HepG2 (cell line): ENCODE results near the gene L3MBTL1. TPM values are rescaled to one million over a fixed set of nuclear protein-coding genes. Genes with fewer than 3 reads are reported as not detected.

Source experiments
- ATAC-seq: fragments of 200-7000 bp; cut with Tn5 transposase; 3 replicates; pipeline ENCODE4 v1.9.1; 2020; ENCODE audit warnings: mild to moderate bottlenecking, moderate library complexity
- BruUV-seq: library from RNA; stranded (reverse); fragments of 400-500 nt; replicated peaks from 2 replicates; lab custom pipeline; 2021; lab: Mats Ljungman, UMichigan
- CTCF ChIA-PET: fragments of 300-600 bp; formaldehyde crosslinking; extraction: SDS; loops from one replicate; lab custom pipeline; 2021; ENCODE audit warnings: low total read pairs, inconsistent platforms, low intra/inter-chr PET ratio; lab: Yijun Ruan, JAX
- POLR2A ChIA-PET: fragments of 350-600 bp; sonication (Branson Sonifier 250); formaldehyde crosslinking; loops from one replicate; lab custom pipeline; 2020; ENCODE audit warnings: antibody characterized with exemption, inconsistent platforms; lab: Yijun Ruan, JAX
- DNase-seq: peaks from one replicate; pipeline ENCODE4 v3.0.0-alpha.2; 2015; ENCODE audit warnings: low spot score
- FAIRE-seq: peaks from 3 replicates; lab custom pipeline; 2011; peaks lifted over from hg19 to GRCh38; lab: Jason Lieb, UNC
- H2AFZ ChIP-seq: one replicate; pipeline ENCODE4 v1.6.1; 2011; ENCODE audit warnings: low read length, inconsistent platforms
- H3K27ac ChIP-seq: fragments of 300-600 bp; 3 replicates; pipeline ENCODE4 v1.8.0; 2011; ENCODE audit warnings: mixed run types, mild to moderate bottlenecking, mixed read lengths, low read length, inconsistent platforms; ENCODE audit not compliant: insufficient read depth; ENCODE audit errors: extremely low read length
- H3K27me3 ChIP-seq, 2 experiments: fragments of 200-600 bp in 1 of 2; 2 replicates in 1 of 2; 3 replicates in 1 of 2; pipeline versions ENCODE4 v1.6.0 to v1.8.0; 2011; ENCODE audit warnings: low read length in 2 of 2, mild to moderate bottlenecking in 2 of 2, moderate library complexity in 2 of 2, inconsistent platforms in 1 of 2; ENCODE audit not compliant: insufficient read depth in 2 of 2, control insufficient read depth in 1 of 2
- H3K36me3 ChIP-seq, 2 experiments: fragments of 200-600 bp in 1 of 2; replicated peaks in 1 of 2; 2 replicates in 1 of 2; 3 replicates in 1 of 2; pipeline versions ENCODE4 v1.5.1 to v1.8.0; 2011; ENCODE audit warnings: low read length in 2 of 2, inconsistent platforms in 1 of 2; ENCODE audit not compliant: insufficient read depth in 2 of 2, control insufficient read depth in 1 of 2
- H3K4me1 ChIP-seq: 2 replicates; pipeline ENCODE4 v1.5.1; 2012; ENCODE audit warnings: low read length, inconsistent platforms; ENCODE audit not compliant: insufficient read depth
- H3K4me2 ChIP-seq: 2 replicates; pipeline ENCODE4 v1.6.0; 2011; ENCODE audit warnings: low read depth, low read length, inconsistent platforms
- H3K4me3 ChIP-seq, 3 experiments: fragments of 200-600 bp in 1 of 3; sonication (generic), shearing (Covaris generic) in 1 of 3; replicated peaks in 1 of 3; 2 replicates each; pipeline ENCODE4 v1.5.1; 2011 to 2016; ENCODE audit warnings: low read length in 3 of 3, inconsistent platforms in 2 of 3, low read depth in 2 of 3, mild to moderate bottlenecking in 2 of 3, control low read depth in 1 of 3, mixed read lengths in 1 of 3; ENCODE audit not compliant: insufficient read depth in 1 of 3
- H3K79me2 ChIP-seq: one replicate; pipeline ENCODE4 v1.6.1; 2011; ENCODE audit warnings: low read length, inconsistent platforms; ENCODE audit not compliant: insufficient read depth
- H3K9ac ChIP-seq: 2 replicates; pipeline ENCODE4 v1.6.0; 2011; ENCODE audit warnings: mild to moderate bottlenecking, low read depth, low read length, inconsistent platforms; ENCODE audit not compliant: insufficient read depth
- H3K9me3 ChIP-seq: 2 replicates; pipeline ENCODE4 v1.5.1; 2012; ENCODE audit warnings: mild to moderate bottlenecking, low read length
- H4K20me1 ChIP-seq: 2 replicates; pipeline ENCODE4 v1.6.0; 2011; ENCODE audit warnings: inconsistent platforms, mild to moderate bottlenecking, low read length, moderate library complexity; ENCODE audit not compliant: insufficient read depth
- HCFC1 ChIP-seq: fragments of 150-350 bp; IDR thresholded peaks from 2 replicates; pipeline ENCODE4 v1.6.1; 2014; ENCODE audit warnings: low read depth, low read length
- JUND ChIP-seq: sonication (generic); formaldehyde crosslinking; IDR thresholded peaks from 2 replicates; pipeline ENCODE4 v1.8.0; 2022; ENCODE audit warnings: mild to moderate bottlenecking, missing genetic modification reagents
- MAFK ChIP-seq, 2 experiments: IDR thresholded peaks in 1 of 2; conservative IDR thresholded peaks in 1 of 2; 2 replicates each; pipeline ENCODE4 v1.6.1; 2011; ENCODE audit warnings: improper control_type of control experiment in 2 of 2, low read length in 2 of 2
- MTA3 ChIP-seq: sonication (generic); formaldehyde crosslinking; IDR thresholded peaks from 2 replicates; pipeline ENCODE4 v1.4.0; 2020; ENCODE audit warnings: missing genetic modification reagents
- NR2F1 ChIP-seq, 2 experiments: fragments of 450-650 bp in 1 of 2; formaldehyde crosslinking in 1 of 2; IDR thresholded peaks; 2 replicates each; pipeline versions ENCODE4 v1.5.0 to v1.6.1; 2016 to 2020; ENCODE audit warnings: mild to moderate bottlenecking in 1 of 2, missing compliant biosample characterization in 1 of 2, missing genetic modification reagents in 1 of 2, moderate library complexity in 1 of 2
- PHF21A ChIP-seq: sonication (generic); formaldehyde crosslinking; IDR thresholded peaks from 2 replicates; pipeline ENCODE4 v1.5.0; 2020; ENCODE audit warnings: mild to moderate bottlenecking, missing genetic modification reagents
- POGZ ChIP-seq: sonication (generic); formaldehyde crosslinking; IDR thresholded peaks from 2 replicates; pipeline ENCODE4 v1.4.0; 2020; ENCODE audit warnings: mild to moderate bottlenecking, missing genetic modification reagents
- SALL2 ChIP-seq: sonication (generic); formaldehyde crosslinking; IDR thresholded peaks from 2 replicates; pipeline ENCODE4 v1.8.1; 2023; ENCODE audit warnings: mild to moderate bottlenecking, missing genetic modification reagents, inconsistent platforms
- ZBTB21 ChIP-seq: sonication (generic); formaldehyde crosslinking; IDR thresholded peaks from 2 replicates; pipeline ENCODE4 v1.4.0; 2020; ENCODE audit warnings: missing genetic modification reagents
- ZKSCAN8 ChIP-seq: IDR thresholded peaks from 2 replicates; pipeline ENCODE4 v1.6.1; 2016; ENCODE audit warnings: borderline replicate concordance, missing genetic modification reagents, missing compliant biosample characterization
- ZNF282 ChIP-seq: fragments of 450-650 bp; IDR thresholded peaks from 2 replicates; pipeline ENCODE4 v1.6.1; 2018; ENCODE audit not compliant: partially characterized antibody
- ZNF557 ChIP-seq: sonication (generic); formaldehyde crosslinking; IDR thresholded peaks from 2 replicates; pipeline ENCODE4 v1.4.0; 2020; ENCODE audit warnings: missing genetic modification reagents
- ZNF720 ChIP-seq: sonication (generic); formaldehyde crosslinking; IDR thresholded peaks from 2 replicates; pipeline ENCODE4 v1.4.0; 2020; ENCODE audit warnings: missing genetic modification reagents
- ZNF775 ChIP-seq: sonication (generic); formaldehyde crosslinking; IDR thresholded peaks from 2 replicates; pipeline ENCODE4 v1.4.0; 2020; ENCODE audit warnings: missing genetic modification reagents, mild to moderate bottlenecking, moderate library complexity, borderline replicate concordance
- ZNF782 ChIP-seq: sonication (generic); formaldehyde crosslinking; IDR thresholded peaks from 2 replicates; pipeline ENCODE4 v1.4.0; 2020; ENCODE audit warnings: missing genetic modification reagents, mild to moderate bottlenecking, borderline replicate concordance
- ZNF878 ChIP-seq: sonication (generic); formaldehyde crosslinking; IDR thresholded peaks from 2 replicates; pipeline ENCODE4 v1.8.1; 2023; ENCODE audit warnings: mild to moderate bottlenecking, missing genetic modification reagents, moderate library complexity
- WGBS: methylation state at CpG from one replicate; pipeline ENCODE4 v1.1.6; 2017; ENCODE audit warnings: low lambda C conversion rate; 5-methylcytosine and 5-hydroxymethylcytosine counted together
- in situ Hi-C: cut with HindIII; loops from 2 replicates; pipeline ENCODE4 v1.10.0; 2017; ENCODE audit warnings: low pct_unique_long_range_greater_than_20kb; ENCODE audit not compliant: extremely low pct_ligation_motif_present
- intact Hi-C: fragments of 100-400 bp; cut with micrococcal nuclease; formaldehyde crosslinking; loops from one replicate; pipeline ENCODE4 v1.10.0; 2022; ENCODE audit not compliant: unreplicated experiment
- polyA plus RNA-seq, 8 experiments: library from polyadenylated mRNA; depleted of rRNA in 3 of 8; stranded (reverse) in 7 of 8; unstranded in 1 of 8; fragments of >200 nt; fragmentation: Illumina TruSeq in 4 of 8; extraction: Trizol in 4 of 8; gene quantifications; 2 replicates each; pipeline versions ENCODE4 v1.2.1 to v1.2.3, GENCODE V29; 2011 to 2016; ENCODE audit warnings: low read depth in 4 of 8, missing spikeins in 1 of 8, mixed read lengths in 1 of 8; ENCODE audit not compliant: insufficient read depth in 1 of 8
- total RNA-seq, 5 experiments: library from RNA; depleted of rRNA; stranded (reverse); fragments of >200 nt; fragmentation: Illumina TruSeq; extraction: Trizol; gene quantifications; 2 replicates each; pipeline ENCODE4 v1.2.3, GENCODE V29; 2016; ENCODE audit warnings: low read depth in 1 of 5
- TF ChIP-seq, protein P1 (sequence below): sonication (generic); formaldehyde crosslinking; IDR thresholded peaks from 2 replicates; pipeline ENCODE4 v1.8.1; 2023; ENCODE audit warnings: mild to moderate bottlenecking, moderate library complexity, missing genetic modification reagents
- TF ChIP-seq, protein P2 (sequence below): sonication (generic); formaldehyde crosslinking; IDR thresholded peaks from 2 replicates; pipeline ENCODE4 v1.5.1; 2020; ENCODE audit warnings: missing genetic modification reagents, mild to moderate bottlenecking, borderline replicate concordance
- TF ChIP-seq, protein P3 (sequence below): IDR thresholded peaks from 2 replicates; pipeline ENCODE4 v1.6.1; 2016

L3MBTL1 gene
- total and polyA plus RNA-seq, 2 of the 13 experiments (the other 11 are each of a cell fraction or from before 2014, with no cell fraction given): 9.0 to 17.8 TPM

DNA sequence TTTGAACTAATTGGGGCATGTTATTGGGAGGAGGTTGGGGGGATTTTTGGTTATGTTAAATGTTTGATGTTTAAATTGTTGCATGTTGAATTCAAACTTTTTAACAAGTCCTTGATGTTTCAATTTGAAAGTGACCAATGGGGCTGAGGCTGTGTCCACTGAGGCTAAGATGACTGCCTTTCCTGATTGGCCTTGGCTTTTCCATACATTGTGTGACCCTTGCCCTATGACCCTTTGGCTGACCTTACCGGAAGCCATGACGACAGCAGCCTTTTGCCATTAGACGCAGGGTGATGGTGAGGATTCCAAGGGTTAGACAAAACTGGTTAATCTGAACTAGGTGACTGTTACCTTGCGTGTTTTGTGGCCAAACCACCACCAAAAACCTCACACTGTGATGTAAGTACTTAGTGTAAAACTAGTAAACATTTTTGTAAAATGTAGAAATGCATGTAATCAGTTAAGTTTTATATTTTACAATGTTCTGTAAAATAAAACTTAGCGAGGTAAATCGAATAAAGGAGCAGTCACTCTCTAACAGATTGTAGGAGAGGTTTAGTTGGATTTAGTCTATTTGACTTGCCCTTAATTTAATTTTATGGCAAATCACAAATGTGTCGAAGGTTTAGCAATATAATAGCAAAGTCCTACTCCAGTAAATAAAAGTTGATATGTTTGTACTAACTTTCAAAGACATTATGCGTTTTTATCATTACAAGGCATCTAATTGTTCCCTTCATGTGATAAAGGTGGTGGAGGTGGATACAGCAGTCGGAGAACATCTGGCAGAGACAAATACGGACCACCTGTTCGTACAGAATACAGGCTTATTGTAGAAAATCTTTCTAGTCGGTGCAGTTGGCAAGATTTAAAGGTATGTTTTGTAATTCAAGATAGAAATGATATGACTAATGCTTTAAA is 48.2 kb upstream of the L3MBTL1 start:
- BruUV-seq: TSS peak; percentile 47
- 79% methylated on average over 12 of the region's 12 CpGs for WGBS
- Histone ChIP-seq H3K36me3 (peaks cover 17 to 53% of the 10 kb centered on the region in 2 experiments), H3K79me2 (peaks cover 53% of the 10 kb centered on the region), H3K27ac (peak overlapping the region; percentile 97), H2AFZ (no peak overlapping the region), H3K27me3 (peaks cover 0 to 2% of the 10 kb centered on the region in 2 experiments; a peak in 1 of 5 replicates), H3K9me3 (no peaks in the 10 kb centered on the region), H4K20me1 (peaks cover 56% of the 10 kb centered on the region), H3K4me3 (peak overlapping the region; percentile 86 to 96 (median 90)), H3K9ac (peak overlapping the region; percentile 100), H3K4me2 (peak overlapping the region; percentile 99), H3K4me1 (peaks cover 56% of the 10 kb centered on the region)
- DNase-seq (no peak), ATAC-seq (no peak), FAIRE-seq (no peak)
- ChIA-PET POLR2A (interaction anchor here (0.9 to 4.9 kb wide), 14 partner anchors 7 to 267 kb away, joined by 3 to 83 read pairs (median 9); partner anchors contain the start of genes IFT52 and SGK2), CTCF (no interaction called here)
- in situ Hi-C loops: no loop called here
- intact Hi-C loops: loop anchor here (5.0 kb wide), 2 partner anchors 48 to 98 kb away; partner anchors contain the start of genes L3MBTL1 and SGK2
- no peak for TF ChIP-seq MAFK (conservative IDR thresholded peaks at IDR 0.05 in 1 of 2, IDR thresholded peaks at IDR 0.05 in 1 of 2; ENCODE audit: low read length in 2 of 2)
- no peak for TF ChIP-seq ZNF782 (CRISPR knock-in tag)
- no peak for TF ChIP-seq ZKSCAN8 (CRISPR knock-in tag)
- no peak for TF ChIP-seq ZNF878
- TF ChIP-seq ZNF720 (CRISPR knock-in tag): no peak
- peak; percentile 54; the same call in 1 of the 2 replicates for TF ChIP-seq POGZ (CRISPR knock-in tag)
- TF ChIP-seq NR2F1 (CRISPR knock-in tag; IDR thresholded peaks at IDR 0.05): peak; percentile 91 to 92
- TF ChIP-seq MTA3 (CRISPR knock-in tag): no peak
- TF ChIP-seq HCFC1: no peak
- no peak for TF ChIP-seq JUND (CRISPR knock-in tag)
- TF ChIP-seq, protein P1, sequence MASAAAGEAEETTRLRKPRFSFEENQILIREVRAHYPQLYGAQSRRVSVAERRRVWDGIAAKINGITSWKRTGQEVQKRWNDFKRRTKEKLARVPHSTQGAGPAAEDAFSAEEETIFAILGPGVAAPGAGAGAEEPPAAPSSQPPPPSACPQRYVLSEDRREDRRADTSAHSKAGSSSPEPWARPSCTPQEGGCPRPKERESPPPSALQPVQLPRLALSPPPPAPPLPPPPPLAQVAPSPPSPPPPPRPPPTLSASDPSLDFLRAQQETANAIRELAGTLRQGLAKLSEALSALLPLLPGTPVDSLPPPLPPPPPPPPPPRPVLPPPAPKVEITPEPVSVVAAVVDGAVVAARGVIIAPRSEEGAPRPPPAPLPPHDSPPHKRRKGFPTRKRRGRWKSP (CRISPR knock-in tag): no peak
- no peak for TF ChIP-seq ZBTB21
- TF ChIP-seq, protein P2, sequence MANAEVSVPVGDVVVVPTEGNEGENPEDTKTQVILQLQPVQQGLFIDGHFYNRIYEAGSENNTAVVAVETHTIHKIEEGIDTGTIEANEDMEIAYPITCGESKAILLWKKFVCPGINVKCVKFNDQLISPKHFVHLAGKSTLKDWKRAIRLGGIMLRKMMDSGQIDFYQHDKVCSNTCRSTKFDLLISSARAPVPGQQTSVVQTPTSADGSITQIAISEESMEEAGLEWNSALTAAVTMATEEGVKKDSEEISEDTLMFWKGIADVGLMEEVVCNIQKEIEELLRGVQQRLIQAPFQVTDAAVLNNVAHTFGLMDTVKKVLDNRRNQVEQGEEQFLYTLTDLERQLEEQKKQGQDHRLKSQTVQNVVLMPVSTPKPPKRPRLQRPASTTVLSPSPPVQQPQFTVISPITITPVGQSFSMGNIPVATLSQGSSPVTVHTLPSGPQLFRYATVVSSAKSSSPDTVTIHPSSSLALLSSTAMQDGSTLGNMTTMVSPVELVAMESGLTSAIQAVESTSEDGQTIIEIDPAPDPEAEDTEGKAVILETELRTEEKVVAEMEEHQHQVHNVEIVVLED (CRISPR knock-in tag): no peak
- no peak for TF ChIP-seq PHF21A
- TF ChIP-seq ZNF282: no peak
- TF ChIP-seq ZNF775 (CRISPR knock-in tag): no peak
- TF ChIP-seq, protein P3, sequence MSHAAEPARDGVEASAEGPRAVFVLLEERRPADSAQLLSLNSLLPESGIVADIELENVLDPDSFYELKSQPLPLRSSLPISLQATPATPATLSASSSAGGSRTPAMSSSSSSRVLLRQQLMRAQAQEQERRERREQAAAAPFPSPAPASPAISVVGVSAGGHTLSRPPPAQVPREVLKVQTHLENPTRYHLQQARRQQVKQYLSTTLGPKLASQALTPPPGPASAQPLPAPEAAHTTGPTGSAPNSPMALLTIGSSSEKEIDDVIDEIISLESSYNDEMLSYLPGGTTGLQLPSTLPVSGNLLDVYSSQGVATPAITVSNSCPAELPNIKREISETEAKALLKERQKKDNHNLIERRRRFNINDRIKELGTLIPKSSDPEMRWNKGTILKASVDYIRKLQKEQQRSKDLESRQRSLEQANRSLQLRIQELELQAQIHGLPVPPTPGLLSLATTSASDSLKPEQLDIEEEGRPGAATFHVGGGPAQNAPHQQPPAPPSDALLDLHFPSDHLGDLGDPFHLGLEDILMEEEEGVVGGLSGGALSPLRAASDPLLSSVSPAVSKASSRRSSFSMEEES (CRISPR knock-in tag): no peak
- TF ChIP-seq SALL2 (CRISPR knock-in tag): no peak
- no peak for TF ChIP-seq ZNF557 (CRISPR knock-in tag)
